ENCODE data around the gene SLC30A7. TPM values are rescaled to one million over a fixed set of nuclear protein-coding genes. Genes with fewer than 3 reads are reported as not detected.

Gene SLC30A7
- polyA plus RNA-seq, 1 of the 3 experiments (the other 2 are of a cell fraction): 4.0 TPM

DNA sequence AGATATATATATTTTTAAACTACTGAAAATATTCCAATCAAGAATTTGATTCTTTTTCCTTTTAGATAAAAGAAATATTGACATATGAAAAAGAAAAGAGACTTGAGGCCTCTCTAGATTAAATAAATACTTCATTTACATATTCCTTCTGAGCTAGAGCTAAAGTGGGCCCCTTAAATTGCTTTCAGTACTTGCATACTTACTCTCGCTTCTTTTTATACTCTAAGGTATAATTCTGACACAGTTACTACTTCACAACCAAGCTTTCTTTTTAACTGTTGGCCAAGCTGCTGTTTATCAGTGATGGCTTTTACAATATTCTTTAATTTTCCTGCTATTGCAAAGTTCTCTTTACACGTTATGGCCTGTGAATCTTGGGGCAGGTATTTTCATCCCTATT lies 25.9 kb upstream of the SLC30A7 start:
- WGBS (ENCODE audit: low lambda C conversion rate): 94% methylated on average over 2 of the region's 2 CpGs
- Histone ChIP-seq H3K9me2 (no peaks in the 10 kb centered on the region), H3K27ac (ENCODE audit: low read depth in 2 of 2, low read length in 1 of 2) (no peak overlapping the region), H3K4me3 (ENCODE audit: low read depth in 2 of 2, low read length in 1 of 2) (no peak overlapping the region), H3K4me1 (ENCODE audit: control insufficient read depth in 1 of 2, insufficient read depth in 2 of 2, low read depth in 1 of 2, low read length in 1 of 2) (no peaks in the 10 kb centered on the region; a peak in 2 of 4 replicates), H3K36me3 (replicated peaks in 1 of 2; ENCODE audit: control insufficient read depth in 1 of 2, insufficient read depth in 2 of 2, low read length in 1 of 2) (peaks cover 13 to 17% of the 10 kb centered on the region in 2 experiments), H3K9ac (no peak overlapping the region), H3K4me2 (no peak overlapping the region), H2AFZ (ENCODE audit: low read depth) (no peak overlapping the region), H3F3A (replicated peaks; ENCODE audit: insufficient read depth) (peaks cover 4% of the 10 kb centered on the region), H4K20me1 (ENCODE audit: insufficient read depth) (no peaks in the 10 kb centered on the region), H3K9me3 (no peaks in the 10 kb centered on the region), H3K27me3 (ENCODE audit: insufficient read depth) (no peaks in the 10 kb centered on the region), H3K79me2 (ENCODE audit: insufficient read depth) (no peaks in the 10 kb centered on the region)
- TF ChIP-seq CHD2 (IDR thresholded peaks at IDR 0.05; ENCODE audit: low read length, partially characterized antibody) (no peak), MXI1 (IDR thresholded peaks at IDR 0.05; ENCODE audit: low read depth, low read length) (no peak), POLR2AphosphoS5 (IDR thresholded peaks at IDR 0.05; ENCODE audit: low read depth, low read length) (no peak), TCF12 (IDR thresholded peaks at IDR 0.05) (no peak), FOSL2 (IDR thresholded peaks at IDR 0.05; ENCODE audit: borderline replicate concordance, low read depth) (no peak), FOXJ3 (CRISPR knock-in tag; IDR thresholded peaks at IDR 0.05) (no peak), EP300 (IDR thresholded peaks at IDR 0.05; ENCODE audit: borderline replicate concordance in 1 of 2, low read depth in 1 of 2, low read length in 1 of 2) (no peak), JUND (IDR thresholded peaks at IDR 0.05) (no peak), SIN3A (IDR thresholded peaks at IDR 0.05; ENCODE audit: borderline replicate concordance, low read depth, low read length) (no peak), EZH2phosphoT487 (IDR thresholded peaks at IDR 0.05; ENCODE audit: borderline replicate concordance, low read depth) (no peak), ELF1 (IDR thresholded peaks at IDR 0.05) (no peak), MAX (IDR thresholded peaks at IDR 0.05; ENCODE audit: low read depth) (no peak), RXRA (IDR thresholded peaks at IDR 0.05; ENCODE audit: borderline replicate concordance, low read depth) (no peak), FOXM1 (IDR thresholded peaks at IDR 0.05; ENCODE audit: low read depth) (no peak), NFIC (IDR thresholded peaks at IDR 0.05; ENCODE audit: borderline replicate concordance) (no peak)
- TF ChIP-seq, protein P1, sequence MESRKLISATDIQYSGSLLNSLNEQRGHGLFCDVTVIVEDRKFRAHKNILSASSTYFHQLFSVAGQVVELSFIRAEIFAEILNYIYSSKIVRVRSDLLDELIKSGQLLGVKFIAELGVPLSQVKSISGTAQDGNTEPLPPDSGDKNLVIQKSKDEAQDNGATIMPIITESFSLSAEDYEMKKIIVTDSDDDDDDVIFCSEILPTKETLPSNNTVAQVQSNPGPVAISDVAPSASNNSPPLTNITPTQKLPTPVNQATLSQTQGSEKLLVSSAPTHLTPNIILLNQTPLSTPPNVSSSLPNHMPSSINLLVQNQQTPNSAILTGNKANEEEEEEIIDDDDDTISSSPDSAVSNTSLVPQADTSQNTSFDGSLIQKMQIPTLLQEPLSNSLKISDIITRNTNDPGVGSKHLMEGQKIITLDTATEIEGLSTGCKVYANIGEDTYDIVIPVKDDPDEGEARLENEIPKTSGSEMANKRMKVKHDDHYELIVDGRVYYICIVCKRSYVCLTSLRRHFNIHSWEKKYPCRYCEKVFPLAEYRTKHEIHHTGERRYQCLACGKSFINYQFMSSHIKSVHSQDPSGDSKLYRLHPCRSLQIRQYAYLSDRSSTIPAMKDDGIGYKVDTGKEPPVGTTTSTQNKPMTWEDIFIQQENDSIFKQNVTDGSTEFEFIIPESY (IDR thresholded peaks at IDR 0.05; ENCODE audit: borderline replicate concordance, low read depth): no peak
- TF ChIP-seq, protein P2, sequence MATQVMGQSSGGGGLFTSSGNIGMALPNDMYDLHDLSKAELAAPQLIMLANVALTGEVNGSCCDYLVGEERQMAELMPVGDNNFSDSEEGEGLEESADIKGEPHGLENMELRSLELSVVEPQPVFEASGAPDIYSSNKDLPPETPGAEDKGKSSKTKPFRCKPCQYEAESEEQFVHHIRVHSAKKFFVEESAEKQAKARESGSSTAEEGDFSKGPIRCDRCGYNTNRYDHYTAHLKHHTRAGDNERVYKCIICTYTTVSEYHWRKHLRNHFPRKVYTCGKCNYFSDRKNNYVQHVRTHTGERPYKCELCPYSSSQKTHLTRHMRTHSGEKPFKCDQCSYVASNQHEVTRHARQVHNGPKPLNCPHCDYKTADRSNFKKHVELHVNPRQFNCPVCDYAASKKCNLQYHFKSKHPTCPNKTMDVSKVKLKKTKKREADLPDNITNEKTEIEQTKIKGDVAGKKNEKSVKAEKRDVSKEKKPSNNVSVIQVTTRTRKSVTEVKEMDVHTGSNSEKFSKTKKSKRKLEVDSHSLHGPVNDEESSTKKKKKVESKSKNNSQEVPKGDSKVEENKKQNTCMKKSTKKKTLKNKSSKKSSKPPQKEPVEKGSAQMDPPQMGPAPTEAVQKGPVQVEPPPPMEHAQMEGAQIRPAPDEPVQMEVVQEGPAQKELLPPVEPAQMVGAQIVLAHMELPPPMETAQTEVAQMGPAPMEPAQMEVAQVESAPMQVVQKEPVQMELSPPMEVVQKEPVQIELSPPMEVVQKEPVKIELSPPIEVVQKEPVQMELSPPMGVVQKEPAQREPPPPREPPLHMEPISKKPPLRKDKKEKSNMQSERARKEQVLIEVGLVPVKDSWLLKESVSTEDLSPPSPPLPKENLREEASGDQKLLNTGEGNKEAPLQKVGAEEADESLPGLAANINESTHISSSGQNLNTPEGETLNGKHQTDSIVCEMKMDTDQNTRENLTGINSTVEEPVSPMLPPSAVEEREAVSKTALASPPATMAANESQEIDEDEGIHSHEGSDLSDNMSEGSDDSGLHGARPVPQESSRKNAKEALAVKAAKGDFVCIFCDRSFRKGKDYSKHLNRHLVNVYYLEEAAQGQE (IDR thresholded peaks at IDR 0.05; ENCODE audit: low read depth, low read length): no peak
- TF ChIP-seq, protein P3, sequence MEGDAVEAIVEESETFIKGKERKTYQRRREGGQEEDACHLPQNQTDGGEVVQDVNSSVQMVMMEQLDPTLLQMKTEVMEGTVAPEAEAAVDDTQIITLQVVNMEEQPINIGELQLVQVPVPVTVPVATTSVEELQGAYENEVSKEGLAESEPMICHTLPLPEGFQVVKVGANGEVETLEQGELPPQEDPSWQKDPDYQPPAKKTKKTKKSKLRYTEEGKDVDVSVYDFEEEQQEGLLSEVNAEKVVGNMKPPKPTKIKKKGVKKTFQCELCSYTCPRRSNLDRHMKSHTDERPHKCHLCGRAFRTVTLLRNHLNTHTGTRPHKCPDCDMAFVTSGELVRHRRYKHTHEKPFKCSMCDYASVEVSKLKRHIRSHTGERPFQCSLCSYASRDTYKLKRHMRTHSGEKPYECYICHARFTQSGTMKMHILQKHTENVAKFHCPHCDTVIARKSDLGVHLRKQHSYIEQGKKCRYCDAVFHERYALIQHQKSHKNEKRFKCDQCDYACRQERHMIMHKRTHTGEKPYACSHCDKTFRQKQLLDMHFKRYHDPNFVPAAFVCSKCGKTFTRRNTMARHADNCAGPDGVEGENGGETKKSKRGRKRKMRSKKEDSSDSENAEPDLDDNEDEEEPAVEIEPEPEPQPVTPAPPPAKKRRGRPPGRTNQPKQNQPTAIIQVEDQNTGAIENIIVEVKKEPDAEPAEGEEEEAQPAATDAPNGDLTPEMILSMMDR (IDR thresholded peaks at IDR 0.05): no peak
- TF ChIP-seq, protein P4, sequence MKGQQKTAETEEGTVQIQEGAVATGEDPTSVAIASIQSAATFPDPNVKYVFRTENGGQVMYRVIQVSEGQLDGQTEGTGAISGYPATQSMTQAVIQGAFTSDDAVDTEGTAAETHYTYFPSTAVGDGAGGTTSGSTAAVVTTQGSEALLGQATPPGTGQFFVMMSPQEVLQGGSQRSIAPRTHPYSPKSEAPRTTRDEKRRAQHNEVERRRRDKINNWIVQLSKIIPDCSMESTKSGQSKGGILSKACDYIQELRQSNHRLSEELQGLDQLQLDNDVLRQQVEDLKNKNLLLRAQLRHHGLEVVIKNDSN (IDR thresholded peaks at IDR 0.05; ENCODE audit: borderline replicate concordance, low read depth): no peak
- DNase-seq: no peak
- ChIA-PET CTCF (interaction anchor here (2.6 to 12.0 kb wide), 2 partner anchors 410 to 430 kb away, joined by 12 to 263 read pairs; no protein-coding TSS in a partner anchor), POLR2A (no interaction called here)
